SK-N-SH (cell line): Measurements from ENCODE around the gene REN.

Source experiments
- EZH2phosphoT487 ChIP-seq: fragments of 200-600 bp; sonication (generic); IDR thresholded peaks from 2 replicates; pipeline ENCODE4 v1.6.1; 2017; ENCODE audit warnings: low read depth, mixed run types, mild to moderate bottlenecking, antibody characterized with exemption, moderate library complexity, borderline replicate concordance
- GABPA ChIP-seq: IDR thresholded peaks from 2 replicates; pipeline ENCODE4 v1.4.0; 2012; ENCODE audit warnings: low read depth, mild to moderate bottlenecking
- MEF2A ChIP-seq: IDR thresholded peaks from 2 replicates; pipeline ENCODE4 v1.4.0; 2012; ENCODE audit warnings: low read depth, borderline replicate concordance
- TAF1 ChIP-seq: IDR thresholded peaks from 2 replicates; pipeline ENCODE4 v1.6.1; 2012; ENCODE audit warnings: low read depth, mild to moderate bottlenecking, low read length, moderate library complexity, borderline replicate concordance
- TCF12 ChIP-seq: IDR thresholded peaks from 2 replicates; pipeline ENCODE4 v1.4.0; 2012
- TEAD4 ChIP-seq: IDR thresholded peaks from 2 replicates; pipeline ENCODE4 v1.4.0; 2012; ENCODE audit warnings: mild to moderate bottlenecking, borderline replicate concordance; ENCODE audit not compliant: insufficient read depth
- TF ChIP-seq, protein P1 (sequence below): fragments of 200-600 bp; sonication (generic); IDR thresholded peaks from 2 replicates; pipeline ENCODE4 v1.6.1; 2017; ENCODE audit warnings: antibody characterized with exemption, mild to moderate bottlenecking, moderate library complexity

DNA sequence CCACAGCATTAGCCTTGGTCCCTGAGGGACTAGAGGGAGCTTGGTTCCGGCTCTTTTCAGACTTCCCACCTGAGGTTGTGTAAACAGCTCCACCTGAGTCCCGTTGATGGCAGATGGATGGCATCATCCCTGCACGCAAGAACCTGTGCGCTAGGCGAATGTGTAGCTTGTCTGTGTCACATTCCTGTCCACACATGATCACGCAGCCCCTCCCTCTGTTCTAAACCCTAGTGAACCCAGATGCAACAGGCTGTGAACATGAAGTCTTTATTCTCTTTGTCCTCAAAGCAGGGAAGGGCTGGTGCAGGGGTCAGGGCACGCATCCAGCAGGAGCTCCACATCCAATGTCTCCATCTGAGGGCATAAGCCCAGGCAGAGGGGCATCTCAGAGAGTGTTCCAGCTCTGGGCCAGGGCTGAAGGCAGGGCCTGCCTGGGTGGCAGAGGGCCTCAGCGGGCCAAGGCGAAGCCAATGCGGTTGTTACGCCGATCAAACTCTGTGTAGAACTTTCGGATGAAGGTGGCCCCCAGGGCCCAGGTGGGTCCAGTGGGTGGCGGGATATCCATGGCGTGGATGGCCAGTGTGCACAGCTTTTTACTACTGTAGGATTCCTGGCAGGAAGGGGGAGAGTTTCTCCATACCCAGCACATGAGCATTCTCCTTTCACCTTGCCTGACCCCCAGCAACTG is 11.4 kb downstream of the REN start:
- TF ChIP-seq GABPA: no peak
- TF ChIP-seq TAF1: no peak
- TF ChIP-seq MEF2A: no peak
- no peak for TF ChIP-seq TEAD4
- TF ChIP-seq, protein P1, sequence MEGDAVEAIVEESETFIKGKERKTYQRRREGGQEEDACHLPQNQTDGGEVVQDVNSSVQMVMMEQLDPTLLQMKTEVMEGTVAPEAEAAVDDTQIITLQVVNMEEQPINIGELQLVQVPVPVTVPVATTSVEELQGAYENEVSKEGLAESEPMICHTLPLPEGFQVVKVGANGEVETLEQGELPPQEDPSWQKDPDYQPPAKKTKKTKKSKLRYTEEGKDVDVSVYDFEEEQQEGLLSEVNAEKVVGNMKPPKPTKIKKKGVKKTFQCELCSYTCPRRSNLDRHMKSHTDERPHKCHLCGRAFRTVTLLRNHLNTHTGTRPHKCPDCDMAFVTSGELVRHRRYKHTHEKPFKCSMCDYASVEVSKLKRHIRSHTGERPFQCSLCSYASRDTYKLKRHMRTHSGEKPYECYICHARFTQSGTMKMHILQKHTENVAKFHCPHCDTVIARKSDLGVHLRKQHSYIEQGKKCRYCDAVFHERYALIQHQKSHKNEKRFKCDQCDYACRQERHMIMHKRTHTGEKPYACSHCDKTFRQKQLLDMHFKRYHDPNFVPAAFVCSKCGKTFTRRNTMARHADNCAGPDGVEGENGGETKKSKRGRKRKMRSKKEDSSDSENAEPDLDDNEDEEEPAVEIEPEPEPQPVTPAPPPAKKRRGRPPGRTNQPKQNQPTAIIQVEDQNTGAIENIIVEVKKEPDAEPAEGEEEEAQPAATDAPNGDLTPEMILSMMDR: no peak
- no peak for TF ChIP-seq EZH2phosphoT487
- TF ChIP-seq TCF12: no peak
